ENCODE results near the gene VEGFA. TPM values are rescaled to one million over a fixed set of nuclear protein-coding genes. Genes with fewer than 3 reads are reported as not detected.

VEGFA gene
- polyA plus RNA-seq, 1 donor from 2014 or later: 0.19 TPM

GRCh38 chr6:43743682-43744381 is 26.2 kb upstream of the VEGFA start:
- peak overlapping the region in 1 of 3 donors; percentile 20 for H3K27ac Mint-ChIP-seq
- peaks cover 10% of the 10 kb centered on the region for H3K27me3 Mint-ChIP-seq
- H3K4me3 Mint-ChIP-seq: no peak overlapping the region
- H3K36me3 Mint-ChIP-seq: no peaks in the 10 kb centered on the region
- no peaks in the 10 kb centered on the region for H3K9me3 Mint-ChIP-seq
- H3K4me1 Mint-ChIP-seq: no peaks in the 10 kb centered on the region

GRCh38 chr6:43744491-43744890 is 25.5 kb upstream of the VEGFA start:
- no peaks in the 10 kb centered on the region for H3K9me3 Mint-ChIP-seq
- H3K27ac Mint-ChIP-seq: no peak overlapping the region
- peaks cover 10% of the 10 kb centered on the region for H3K27me3 Mint-ChIP-seq
- no peaks in the 10 kb centered on the region for H3K36me3 Mint-ChIP-seq
- H3K4me3 Mint-ChIP-seq: no peak overlapping the region
- no peaks in the 10 kb centered on the region for H3K4me1 Mint-ChIP-seq

GRCh38 chr6:43744931-43745727 is 24.9 kb upstream of the VEGFA start:
- Mint-ChIP-seq H3K4me1 (no peaks in the 10 kb centered on the region), H3K4me3 (no peak overlapping the region), H3K27me3 (peaks cover 10% of the 10 kb centered on the region), H3K9me3 (no peaks in the 10 kb centered on the region), H3K36me3 (no peaks in the 10 kb centered on the region), H3K27ac (no peak overlapping the region)

GRCh38 chr6:43746071-43746470 is 23.9 kb upstream of the VEGFA start:
- H3K27ac Mint-ChIP-seq: no peak overlapping the region

GRCh38 chr6:43746613-43747102 is 23.4 kb upstream of the VEGFA start:
- Mint-ChIP-seq H3K27me3 (peaks cover 10% of the 10 kb centered on the region), H3K9me3 (no peaks in the 10 kb centered on the region), H3K36me3 (no peaks in the 10 kb centered on the region), H3K4me3 (no peak overlapping the region), H3K4me1 (no peaks in the 10 kb centered on the region), H3K27ac (no peak overlapping the region)

More at GRCh38 chr6:43746071-43746470, 23.9 kb upstream of the VEGFA start:
- Mint-ChIP-seq H3K36me3 (no peaks in the 10 kb centered on the region), H3K27me3 (peaks cover 10% of the 10 kb centered on the region), H3K4me1 (no peaks in the 10 kb centered on the region), H3K9me3 (no peaks in the 10 kb centered on the region), H3K4me3 (no peak overlapping the region)

- Mint-ChIP-seq H3K27ac (no peak overlapping the region), H3K9me3 (no peaks in the 10 kb centered on the region), H3K36me3 (no peaks in the 10 kb centered on the region), H3K4me1 (no peaks in the 10 kb centered on the region), H3K4me3 (no peak overlapping the region), H3K27me3 (peaks cover 10% of the 10 kb centered on the region)
Observed at GRCh38 chr6:43747784-43748183, 22.2 kb upstream of the VEGFA start.

- H3K4me3 Mint-ChIP-seq: no peak overlapping the region
Observed at GRCh38 chr6:43748765-43749164, 21.2 kb upstream of the VEGFA start.

GRCh38 chr6:43749461-43749860 is 20.6 kb upstream of the VEGFA start:
- peaks cover 10% of the 10 kb centered on the region for H3K27me3 Mint-ChIP-seq
- no peaks in the 10 kb centered on the region for H3K36me3 Mint-ChIP-seq
- H3K4me1 Mint-ChIP-seq: no peaks in the 10 kb centered on the region
- H3K4me3 Mint-ChIP-seq: no peak overlapping the region
- H3K27ac Mint-ChIP-seq: no peak overlapping the region
- no peaks in the 10 kb centered on the region for H3K9me3 Mint-ChIP-seq

More at GRCh38 chr6:43748765-43749164, 21.2 kb upstream of the VEGFA start:
- Mint-ChIP-seq H3K4me1 (no peaks in the 10 kb centered on the region), H3K36me3 (no peaks in the 10 kb centered on the region), H3K9me3 (no peaks in the 10 kb centered on the region), H3K27ac (no peak overlapping the region), H3K27me3 (peaks cover 10% of the 10 kb centered on the region)

- Mint-ChIP-seq H3K4me3 (no peak overlapping the region), H3K27me3 (peaks cover 8% of the 10 kb centered on the region), H3K27ac (no peak overlapping the region), H3K9me3 (no peaks in the 10 kb centered on the region), H3K36me3 (no peaks in the 10 kb centered on the region), H3K4me1 (no peaks in the 10 kb centered on the region)
Observed at GRCh38 chr6:43750622-43751021, 19.4 kb upstream of the VEGFA start.

- Mint-ChIP-seq H3K27me3 (no peaks in the 10 kb centered on the region), H3K27ac (no peak overlapping the region), H3K4me1 (peaks cover 0 to 5% (median 5%) of the 10 kb centered on the region in 3 donors), H3K4me3 (no peak overlapping the region), H3K9me3 (no peaks in the 10 kb centered on the region), H3K36me3 (no peaks in the 10 kb centered on the region)
Observed at GRCh38 chr6:43753570-43754183, 16.3 kb upstream of the VEGFA start.

GRCh38 chr6:43757966-43758616 is 11.9 kb upstream of the VEGFA start:
- Mint-ChIP-seq H3K27ac (no peak overlapping the region), H3K27me3 (peaks cover 3% of the 10 kb centered on the region), H3K4me3 (no peak overlapping the region), H3K36me3 (no peaks in the 10 kb centered on the region), H3K9me3 (no peaks in the 10 kb centered on the region), H3K4me1 (peaks cover 0 to 5% (median 5%) of the 10 kb centered on the region in 3 donors)

GRCh38 chr6:43758617-43759050 is 11.4 kb upstream of the VEGFA start:
- no peaks in the 10 kb centered on the region for H3K9me3 Mint-ChIP-seq
- peaks cover 0 to 5% (median 5%) of the 10 kb centered on the region in 3 donors for H3K4me1 Mint-ChIP-seq
- no peak overlapping the region for H3K27ac Mint-ChIP-seq
- peaks cover 3% of the 10 kb centered on the region for H3K27me3 Mint-ChIP-seq
- H3K4me3 Mint-ChIP-seq: no peak overlapping the region
- H3K36me3 Mint-ChIP-seq: no peaks in the 10 kb centered on the region

GRCh38 chr6:43759136-43759906 is 10.7 kb upstream of the VEGFA start:
- no peak overlapping the region for H3K27ac Mint-ChIP-seq
- H3K4me3 Mint-ChIP-seq: no peak overlapping the region
- H3K27me3 Mint-ChIP-seq: peaks cover 3% of the 10 kb centered on the region
- no peaks in the 10 kb centered on the region for H3K36me3 Mint-ChIP-seq
- peaks cover 0 to 5% (median 5%) of the 10 kb centered on the region in 3 donors for H3K4me1 Mint-ChIP-seq
- H3K9me3 Mint-ChIP-seq: no peaks in the 10 kb centered on the region

GRCh38 chr6:43759907-43760206 is 10.2 kb upstream of the VEGFA start:
- H3K27me3 Mint-ChIP-seq: peaks cover 3% of the 10 kb centered on the region
- peaks cover 0 to 5% (median 5%) of the 10 kb centered on the region in 3 donors for H3K4me1 Mint-ChIP-seq
- H3K4me3 Mint-ChIP-seq: no peak overlapping the region
- H3K9me3 Mint-ChIP-seq: no peaks in the 10 kb centered on the region
- H3K36me3 Mint-ChIP-seq: no peaks in the 10 kb centered on the region
- peak overlapping the region in 1 of 3 donors; percentile 34 for H3K27ac Mint-ChIP-seq
